Kidney (tissue), 14 donors: ENCODE data around the gene COL8A2. TPM values are rescaled to one million over a fixed set of nuclear protein-coding genes. Genes with fewer than 3 reads are reported as not detected.

Experiments used
- DNase-seq, 5 donors: peaks; one replicate each; pipeline ENCODE4 v3.0.0-alpha.2; 2013 to 2020
- FAIRE-seq: peaks from 2 replicates; lab custom pipeline; 2012; peaks lifted over from hg19 to GRCh38; lab: Jason Lieb, UNC
- H3K27ac ChIP-seq, 2 donors: one replicate each; pipeline ENCODE4 v1.7.0; 2013; ENCODE audit warnings: low read depth in 2 of 2, low read length in 2 of 2, inconsistent platforms in 1 of 2
- H3K27me3 ChIP-seq: one replicate; pipeline ENCODE4 v1.7.1; 2013; ENCODE audit warnings: low read length, inconsistent platforms; ENCODE audit not compliant: control insufficient read depth, insufficient read depth
- H3K36me3 ChIP-seq, 3 donors: one replicate each; pipeline versions ENCODE4 v1.7.0 to v1.7.1; 2013; ENCODE audit warnings: low read length in 3 of 3, control low read depth in 1 of 3, inconsistent platforms in 1 of 3; ENCODE audit not compliant: insufficient read depth in 3 of 3, control insufficient read depth in 2 of 3
- H3K4me1 ChIP-seq, 3 donors: one replicate each; pipeline versions ENCODE4 v1.7.0 to v1.7.1; 2013; ENCODE audit warnings: low read length in 3 of 3, inconsistent platforms in 1 of 3, low read depth in 1 of 3; ENCODE audit not compliant: control insufficient read depth in 2 of 3, insufficient read depth in 2 of 3
- H3K4me3 ChIP-seq, 3 donors: one replicate each; pipeline versions ENCODE4 v1.7.0 to v1.8.1; 2013; ENCODE audit warnings: low read length in 3 of 3, control low read depth in 1 of 3, inconsistent platforms in 1 of 3
- H3K9ac ChIP-seq, 3 donors: one replicate each; pipeline versions ENCODE4 v1.7.0 to v1.7.1; 2013; ENCODE audit warnings: low read length in 3 of 3, control low read depth in 1 of 3, inconsistent platforms in 1 of 3
- H3K9me3 ChIP-seq, 3 donors: one replicate each; pipeline versions ENCODE4 v1.7.0 to v1.7.1; 2013; ENCODE audit warnings: low read length in 3 of 3, control low read depth in 1 of 3, inconsistent platforms in 1 of 3; ENCODE audit not compliant: control insufficient read depth in 2 of 3, insufficient read depth in 1 of 3
- intact Hi-C: fragments of 100-400 bp; cut with DNase I; formaldehyde crosslinking; loops from one replicate; pipeline ENCODE4 v1.11.1; 2022
- polyA plus RNA-seq: library from polyadenylated mRNA; stranded (reverse); fragments of 350-450 nt; fragmentation: Illumina TruSeq; extraction: RNeasy Lipid Tissue Mini Kit (QIAGEN cat#74804); gene quantifications from one replicate; pipeline ENCODE4 v1.2.3, GENCODE V29; 2014; ENCODE audit warnings: low read depth, low replicate concordance; ENCODE audit not compliant: insufficient read depth
- total RNA-seq: library from RNA; stranded (reverse); fragmentation: NEBNext Ultra II Directional; extraction: Animal tissue kit (Norgen Biotek cat#: 25700); gene quantifications from one replicate; pipeline ENCODE4 v1.2.1, GENCODE V29; 2021
- TF ChIP-seq, protein P1 (sequence below): IDR thresholded peaks from 3 replicates; pipeline ENCODE4 v1.5.1; 2012; ENCODE audit warnings: mild to moderate bottlenecking, moderate library complexity, borderline replicate concordance; ENCODE audit not compliant: insufficient read depth; ENCODE audit errors: extremely low read depth
- donor health status: control.
- donor health status: control.
- donor health status: control.
- donor health status: control.
- donor health status: control.
- donor health status: DM: yes; HTN: yes; CAD: no.
- donor health status: Normal renal cell carcinoma (clear cell type).

The COL8A2 gene
- total and polyA plus RNA-seq, 2 donors from 2014 or later, result 0.90 to 6.4 TPM

DNA sequence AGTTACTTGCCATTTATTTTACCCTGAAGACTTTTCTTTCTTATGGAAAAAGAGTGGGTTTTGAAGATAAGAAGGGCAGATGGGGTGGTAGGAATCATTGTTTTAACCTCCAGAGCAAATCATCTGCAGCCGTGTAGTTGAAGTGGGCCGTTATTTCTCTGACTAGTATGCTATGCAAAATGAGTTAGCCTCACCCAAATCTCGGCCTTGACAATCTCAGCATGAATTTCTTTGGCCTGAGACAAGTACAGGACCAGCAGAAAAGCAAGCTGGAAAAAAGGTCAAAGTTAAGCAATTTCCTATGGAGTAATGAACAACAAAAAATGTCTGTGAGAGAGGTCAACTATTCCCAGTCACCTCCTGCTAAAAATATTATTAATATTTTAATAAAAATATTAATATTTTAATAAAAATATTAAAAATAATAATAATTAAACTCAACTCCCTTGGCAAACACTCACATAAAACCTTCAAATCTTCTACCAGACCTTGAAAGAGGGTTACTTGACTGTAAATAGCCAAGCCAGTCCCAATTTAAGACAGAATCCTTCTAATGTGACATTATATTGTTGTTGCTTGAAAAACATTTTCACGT lies 47.9 kb downstream of the COL8A2 start:
- intact Hi-C loops, result no loop called here
- Histone ChIP-seq H3K4me1 (no peaks in the 10 kb centered on the region), H3K4me3 (no peak overlapping the region), H3K27ac (no peak overlapping the region), H3K27me3 (no peaks in the 10 kb centered on the region), H3K9ac (no peak overlapping the region), H3K9me3 (no peaks in the 10 kb centered on the region), H3K36me3 (no peaks in the 10 kb centered on the region)
- FAIRE-seq, result no peak
- TF ChIP-seq, protein P1, sequence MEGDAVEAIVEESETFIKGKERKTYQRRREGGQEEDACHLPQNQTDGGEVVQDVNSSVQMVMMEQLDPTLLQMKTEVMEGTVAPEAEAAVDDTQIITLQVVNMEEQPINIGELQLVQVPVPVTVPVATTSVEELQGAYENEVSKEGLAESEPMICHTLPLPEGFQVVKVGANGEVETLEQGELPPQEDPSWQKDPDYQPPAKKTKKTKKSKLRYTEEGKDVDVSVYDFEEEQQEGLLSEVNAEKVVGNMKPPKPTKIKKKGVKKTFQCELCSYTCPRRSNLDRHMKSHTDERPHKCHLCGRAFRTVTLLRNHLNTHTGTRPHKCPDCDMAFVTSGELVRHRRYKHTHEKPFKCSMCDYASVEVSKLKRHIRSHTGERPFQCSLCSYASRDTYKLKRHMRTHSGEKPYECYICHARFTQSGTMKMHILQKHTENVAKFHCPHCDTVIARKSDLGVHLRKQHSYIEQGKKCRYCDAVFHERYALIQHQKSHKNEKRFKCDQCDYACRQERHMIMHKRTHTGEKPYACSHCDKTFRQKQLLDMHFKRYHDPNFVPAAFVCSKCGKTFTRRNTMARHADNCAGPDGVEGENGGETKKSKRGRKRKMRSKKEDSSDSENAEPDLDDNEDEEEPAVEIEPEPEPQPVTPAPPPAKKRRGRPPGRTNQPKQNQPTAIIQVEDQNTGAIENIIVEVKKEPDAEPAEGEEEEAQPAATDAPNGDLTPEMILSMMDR, result no peak
- DNase-seq, result no peak

DNA sequence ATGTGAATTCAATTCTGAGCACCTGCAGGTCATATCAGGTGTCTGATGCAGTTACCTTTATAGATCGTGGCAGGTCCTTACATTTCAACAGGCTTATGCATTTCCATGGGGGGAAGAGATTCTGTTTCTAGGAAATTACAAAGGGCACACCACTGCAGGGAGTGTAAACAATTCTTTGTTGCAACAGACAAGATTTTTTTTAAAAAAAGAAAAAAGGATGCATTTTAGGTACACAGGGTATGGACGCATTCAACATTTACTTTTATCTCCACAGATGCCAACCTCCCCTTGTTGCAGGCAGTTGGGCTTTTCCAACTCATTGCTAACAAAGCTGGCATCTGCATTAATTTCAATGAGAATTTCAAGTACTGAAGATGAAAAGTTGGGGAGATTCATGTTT lies 54.7 kb downstream of the COL8A2 start:
- Histone ChIP-seq H3K9me3 (no peaks in the 10 kb centered on the region), H3K27ac (no peak overlapping the region), H3K4me1 (no peaks in the 10 kb centered on the region), H3K4me3 (no peak overlapping the region), H3K27me3 (no peaks in the 10 kb centered on the region), H3K9ac (no peak overlapping the region), H3K36me3 (no peaks in the 10 kb centered on the region)
- FAIRE-seq, result no peak
- intact Hi-C loops, result no loop called here
- no peak for DNase-seq
- TF ChIP-seq, protein P1, result no peak

DNA sequence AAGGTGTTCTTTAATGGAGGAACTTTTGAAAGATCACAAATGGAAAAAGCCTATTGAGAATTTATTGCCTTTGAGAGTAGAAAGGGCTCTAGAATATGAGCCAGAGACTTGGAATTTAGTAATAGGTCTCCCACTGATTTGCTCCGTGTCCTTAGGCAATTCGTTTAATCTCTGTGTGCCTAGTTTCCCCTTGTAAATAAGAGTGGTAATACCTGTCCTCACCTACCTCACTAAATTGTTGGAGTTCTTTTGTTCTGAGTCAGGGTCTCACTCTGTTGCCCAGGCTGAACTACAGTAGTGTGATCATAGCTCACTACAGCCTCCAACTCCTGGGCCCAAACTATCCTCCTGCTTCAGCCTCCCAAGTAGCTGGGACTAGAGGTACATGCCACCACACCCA lies 56.2 kb downstream of the COL8A2 start:
- FAIRE-seq, result no peak
- H3K9me3 ChIP-seq, result no peaks in the 10 kb centered on the region
- no peaks in the 10 kb centered on the region for H3K36me3 ChIP-seq
- intact Hi-C loops, result no loop called here
- TF ChIP-seq, protein P1, result no peak
- DNase-seq, result no peak
- no peak overlapping the region for H3K27ac ChIP-seq
- no peaks in the 10 kb centered on the region for H3K27me3 ChIP-seq
- H3K9ac ChIP-seq, result no peak overlapping the region
- H3K4me3 ChIP-seq, result no peak overlapping the region
- no peaks in the 10 kb centered on the region for H3K4me1 ChIP-seq

DNA sequence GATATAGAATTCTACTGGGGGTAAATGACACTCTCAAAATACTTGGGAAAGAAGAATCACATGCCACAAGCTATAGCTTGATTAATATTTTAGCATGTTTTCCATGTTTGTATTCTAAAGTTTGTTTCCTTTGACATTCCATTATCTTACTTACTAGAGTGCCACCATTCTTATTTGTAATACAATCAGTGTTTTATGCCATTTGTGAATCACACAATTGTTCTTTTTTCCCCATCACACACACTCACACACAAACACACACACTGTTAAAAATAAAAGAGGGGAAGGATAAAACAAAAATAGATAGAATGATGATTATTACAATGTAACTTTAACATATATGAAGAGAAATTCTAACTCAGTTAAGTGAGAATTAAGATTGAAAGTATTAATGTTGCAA lies 57.2 kb downstream of the COL8A2 start:
- DNase-seq (no peak), FAIRE-seq (no peak)
- Histone ChIP-seq H3K36me3 (no peaks in the 10 kb centered on the region), H3K27ac (no peak overlapping the region), H3K9me3 (no peaks in the 10 kb centered on the region), H3K27me3 (no peaks in the 10 kb centered on the region), H3K4me3 (no peak overlapping the region), H3K9ac (no peak overlapping the region), H3K4me1 (no peaks in the 10 kb centered on the region)
- TF ChIP-seq, protein P1, result no peak
- intact Hi-C loops, result no loop called here
